HEK293 (cell line): ENCODE results near the gene XRCC2.

Experiments used
- CTCF ChIA-PET: fragments of 350-600 bp; formaldehyde crosslinking; extraction: SDS; loops from one replicate; lab custom pipeline; 2021; ENCODE audit warnings: antibody characterized with exemption; lab: Yijun Ruan, JAX
- POLR2A ChIA-PET: fragments of 300-600 bp; formaldehyde crosslinking; extraction: SDS; loops from one replicate; lab custom pipeline; 2020; ENCODE audit warnings: antibody characterized with exemption, inconsistent platforms; lab: Yijun Ruan, JAX
- H3K27ac ChIP-seq: fragments of 200-500 bp; sonication (Bioruptor generic); 2 replicates; pipeline ENCODE4 v1.5.1; 2014; ENCODE audit warnings: low read depth, low read length, control low read depth, inconsistent platforms; ENCODE audit errors: extremely low read depth
- H3K36me3 ChIP-seq, 2 experiments: fragments of 200-500 bp in 1 of 2; sonication (Bioruptor generic) in 1 of 2; 1 replicate in 1 of 2; 2 replicates in 1 of 2; pipeline ENCODE4 v1.5.1; 2014 to 2017; ENCODE audit warnings: inconsistent platforms in 2 of 2, low read length in 2 of 2; ENCODE audit not compliant: control insufficient read depth in 2 of 2, insufficient read depth in 1 of 2
- H3K4me1 ChIP-seq: fragments of 200-500 bp; sonication (Bioruptor generic); 2 replicates; pipeline ENCODE4 v1.5.1; 2014; ENCODE audit warnings: mild to moderate bottlenecking, low read length, inconsistent platforms; ENCODE audit not compliant: control insufficient read depth, insufficient read depth
- H3K4me3 ChIP-seq: 2 replicates; pipeline ENCODE4 v1.5.1; 2011; ENCODE audit warnings: low read depth, mild to moderate bottlenecking, control low read depth, low read length, moderate library complexity
- H3K9me3 ChIP-seq: fragments of 200-500 bp; sonication (Bioruptor generic); 2 replicates; pipeline ENCODE4 v1.5.1; 2014; ENCODE audit warnings: low read depth, low read length, inconsistent platforms; ENCODE audit not compliant: control insufficient read depth, insufficient read depth
- GLI2 ChIP-seq: fragments of 450-650 bp; formaldehyde crosslinking; IDR thresholded peaks from 2 replicates; pipeline ENCODE4; 2017; ENCODE audit warnings: missing biosample characterization, missing genetic modification characterization, low read depth, borderline replicate concordance
- GLIS1 ChIP-seq: fragments of 450-650 bp; formaldehyde crosslinking; IDR thresholded peaks from 2 replicates; pipeline ENCODE4 v1.5.1; 2016; ENCODE audit warnings: missing biosample characterization, missing genetic modification characterization
- KLF16 ChIP-seq: fragments of 450-650 bp; formaldehyde crosslinking; IDR thresholded peaks from 2 replicates; pipeline ENCODE4 v1.5.1; 2017; ENCODE audit warnings: missing biosample characterization, missing genetic modification characterization
- WT1 ChIP-seq: fragments of 450-650 bp; formaldehyde crosslinking; IDR thresholded peaks from 2 replicates; pipeline ENCODE4 v1.5.1; 2016; ENCODE audit warnings: missing biosample characterization, missing genetic modification characterization
- ZBTB7A ChIP-seq: fragments of 450-650 bp; formaldehyde crosslinking; IDR thresholded peaks from 2 replicates; pipeline ENCODE4 v1.5.1; 2016; ENCODE audit warnings: low read depth, missing biosample characterization, missing genetic modification characterization
- ZBTB8A ChIP-seq: fragments of 450-650 bp; formaldehyde crosslinking; IDR thresholded peaks from 2 replicates; pipeline ENCODE4 v1.5.1; 2016; ENCODE audit warnings: missing biosample characterization, missing genetic modification characterization
- ZFHX2 ChIP-seq: fragments of 450-650 bp; formaldehyde crosslinking; conservative IDR thresholded peaks from 2 replicates; pipeline ENCODE4 v1.5.1; 2016; ENCODE audit warnings: missing biosample characterization, missing genetic modification characterization
- ZNF174 ChIP-seq: fragments of 450-650 bp; formaldehyde crosslinking; IDR thresholded peaks from 2 replicates; pipeline ENCODE4 v1.5.0; 2017; ENCODE audit warnings: missing biosample characterization, mild to moderate bottlenecking, missing genetic modification characterization
- ZNF239 ChIP-seq: fragments of 450-650 bp; formaldehyde crosslinking; IDR thresholded peaks from 2 replicates; pipeline ENCODE4 v1.5.1; 2016; ENCODE audit warnings: missing biosample characterization, missing genetic modification characterization
- ZNF37A ChIP-seq: fragments of 450-650 bp; IDR thresholded peaks from 2 replicates; pipeline ENCODE4 v1.5.1; 2018; ENCODE audit warnings: missing biosample characterization, missing genetic modification characterization
- ZNF501 ChIP-seq: fragments of 450-650 bp; formaldehyde crosslinking; IDR thresholded peaks from 2 replicates; pipeline ENCODE4 v1.5.1; 2016; ENCODE audit warnings: missing biosample characterization, missing genetic modification characterization
- ZNF560 ChIP-seq: fragments of 450-650 bp; formaldehyde crosslinking; IDR thresholded peaks from 2 replicates; pipeline ENCODE4 v1.5.1; 2017; ENCODE audit warnings: missing biosample characterization, missing genetic modification characterization, borderline replicate concordance
- TF ChIP-seq, protein P1 (sequence below): fragments of 450-650 bp; formaldehyde crosslinking; conservative IDR thresholded peaks from 2 replicates; pipeline ENCODE4 v1.5.1; 2016; ENCODE audit warnings: low read depth, missing biosample characterization, missing genetic modification characterization
- TF ChIP-seq, protein P2 (sequence below): fragments of 450-650 bp; formaldehyde crosslinking; IDR thresholded peaks from 2 replicates; pipeline ENCODE4 v1.5.1; 2016; ENCODE audit warnings: missing biosample characterization, missing genetic modification characterization
- TF ChIP-seq, protein P3 (sequence below): fragments of 450-650 bp; formaldehyde crosslinking; IDR thresholded peaks from 2 replicates; pipeline ENCODE4 v1.5.1; 2016; ENCODE audit warnings: missing biosample characterization, missing genetic modification characterization
- TF ChIP-seq, protein P4 (sequence below): fragments of 450-650 bp; formaldehyde crosslinking; IDR thresholded peaks from 2 replicates; pipeline ENCODE4 v1.5.1; 2016; ENCODE audit warnings: missing biosample characterization, missing genetic modification characterization
- TF ChIP-seq, protein P5 (sequence below): fragments of 450-650 bp; formaldehyde crosslinking; optimal IDR thresholded peaks from 2 replicates; pipeline ENCODE3; 2016; ENCODE audit warnings: missing biosample characterization, mild to moderate bottlenecking, missing genetic modification characterization
- TF ChIP-seq, protein P6 (sequence below): fragments of 450-650 bp; formaldehyde crosslinking; IDR thresholded peaks from 2 replicates; pipeline ENCODE4 v1.5.1; 2016; ENCODE audit warnings: missing biosample characterization, missing genetic modification characterization
- TF ChIP-seq, protein P7 (sequence below): fragments of 450-650 bp; formaldehyde crosslinking; IDR thresholded peaks from 2 replicates; pipeline ENCODE4 v1.5.1; 2016; ENCODE audit warnings: missing biosample characterization, missing genetic modification characterization

The XRCC2 gene

DNA sequence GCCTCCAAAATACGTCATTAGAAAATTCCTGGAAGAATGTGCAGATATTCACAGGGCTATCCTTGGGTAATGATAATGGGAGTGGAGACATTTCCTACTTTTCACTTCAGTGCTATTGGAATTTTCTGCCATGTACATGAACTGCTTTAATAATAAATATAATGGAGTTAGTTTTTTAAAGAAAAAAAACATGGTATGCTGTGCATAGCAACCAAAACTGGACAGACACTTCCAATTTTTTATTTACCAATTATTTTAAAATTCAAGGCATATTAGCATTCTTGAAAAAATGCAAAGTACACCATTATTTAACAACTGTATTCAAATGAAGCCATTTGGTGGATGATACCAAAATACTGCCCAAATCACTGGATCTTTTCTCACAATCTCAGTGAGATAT lies 3.3 kb downstream of the XRCC2 start (continued):
- TF ChIP-seq, protein P1, sequence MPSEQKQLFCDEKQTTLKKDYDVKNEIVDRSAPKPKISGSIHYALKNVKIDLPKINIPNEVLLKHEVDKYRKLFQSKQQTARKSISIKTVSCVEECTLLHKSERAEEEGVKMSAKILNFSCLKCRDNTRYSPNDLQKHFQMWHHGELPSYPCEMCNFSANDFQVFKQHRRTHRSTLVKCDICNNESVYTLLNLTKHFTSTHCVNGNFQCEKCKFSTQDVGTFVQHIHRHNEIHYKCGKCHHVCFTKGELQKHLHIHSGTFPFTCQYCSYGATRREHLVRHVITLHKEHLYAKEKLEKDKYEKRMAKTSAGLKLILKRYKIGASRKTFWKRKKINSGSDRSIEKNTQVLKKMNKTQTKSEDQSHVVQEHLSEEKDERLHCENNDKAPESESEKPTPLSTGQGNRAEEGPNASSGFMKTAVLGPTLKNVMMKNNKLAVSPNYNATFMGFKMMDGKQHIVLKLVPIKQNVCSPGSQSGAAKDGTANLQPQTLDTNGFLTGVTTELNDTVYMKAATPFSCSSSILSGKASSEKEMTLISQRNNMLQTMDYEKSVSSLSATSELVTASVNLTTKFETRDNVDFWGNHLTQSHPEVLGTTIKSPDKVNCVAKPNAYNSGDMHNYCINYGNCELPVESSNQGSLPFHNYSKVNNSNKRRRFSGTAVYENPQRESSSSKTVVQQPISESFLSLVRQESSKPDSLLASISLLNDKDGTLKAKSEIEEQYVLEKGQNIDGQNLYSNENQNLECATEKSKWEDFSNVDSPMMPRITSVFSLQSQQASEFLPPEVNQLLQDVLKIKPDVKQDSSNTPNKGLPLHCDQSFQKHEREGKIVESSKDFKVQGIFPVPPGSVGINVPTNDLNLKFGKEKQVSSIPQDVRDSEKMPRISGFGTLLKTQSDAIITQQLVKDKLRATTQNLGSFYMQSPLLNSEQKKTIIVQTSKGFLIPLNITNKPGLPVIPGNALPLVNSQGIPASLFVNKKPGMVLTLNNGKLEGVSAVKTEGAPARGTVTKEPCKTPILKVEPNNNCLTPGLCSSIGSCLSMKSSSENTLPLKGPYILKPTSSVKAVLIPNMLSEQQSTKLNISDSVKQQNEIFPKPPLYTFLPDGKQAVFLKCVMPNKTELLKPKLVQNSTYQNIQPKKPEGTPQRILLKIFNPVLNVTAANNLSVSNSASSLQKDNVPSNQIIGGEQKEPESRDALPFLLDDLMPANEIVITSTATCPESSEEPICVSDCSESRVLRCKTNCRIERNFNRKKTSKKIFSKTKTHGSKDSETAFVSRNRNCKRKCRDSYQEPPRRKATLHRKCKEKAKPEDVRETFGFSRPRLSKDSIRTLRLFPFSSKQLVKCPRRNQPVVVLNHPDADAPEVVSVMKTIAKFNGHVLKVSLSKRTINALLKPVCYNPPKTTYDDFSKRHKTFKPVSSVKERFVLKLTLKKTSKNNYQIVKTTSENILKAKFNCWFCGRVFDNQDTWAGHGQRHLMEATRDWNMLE (tag by site-specific recombination), result no peak
- TF ChIP-seq GLI2 (tag by site-specific recombination), result no peak
- TF ChIP-seq ZBTB7A, result no peak
- TF ChIP-seq, protein P2, sequence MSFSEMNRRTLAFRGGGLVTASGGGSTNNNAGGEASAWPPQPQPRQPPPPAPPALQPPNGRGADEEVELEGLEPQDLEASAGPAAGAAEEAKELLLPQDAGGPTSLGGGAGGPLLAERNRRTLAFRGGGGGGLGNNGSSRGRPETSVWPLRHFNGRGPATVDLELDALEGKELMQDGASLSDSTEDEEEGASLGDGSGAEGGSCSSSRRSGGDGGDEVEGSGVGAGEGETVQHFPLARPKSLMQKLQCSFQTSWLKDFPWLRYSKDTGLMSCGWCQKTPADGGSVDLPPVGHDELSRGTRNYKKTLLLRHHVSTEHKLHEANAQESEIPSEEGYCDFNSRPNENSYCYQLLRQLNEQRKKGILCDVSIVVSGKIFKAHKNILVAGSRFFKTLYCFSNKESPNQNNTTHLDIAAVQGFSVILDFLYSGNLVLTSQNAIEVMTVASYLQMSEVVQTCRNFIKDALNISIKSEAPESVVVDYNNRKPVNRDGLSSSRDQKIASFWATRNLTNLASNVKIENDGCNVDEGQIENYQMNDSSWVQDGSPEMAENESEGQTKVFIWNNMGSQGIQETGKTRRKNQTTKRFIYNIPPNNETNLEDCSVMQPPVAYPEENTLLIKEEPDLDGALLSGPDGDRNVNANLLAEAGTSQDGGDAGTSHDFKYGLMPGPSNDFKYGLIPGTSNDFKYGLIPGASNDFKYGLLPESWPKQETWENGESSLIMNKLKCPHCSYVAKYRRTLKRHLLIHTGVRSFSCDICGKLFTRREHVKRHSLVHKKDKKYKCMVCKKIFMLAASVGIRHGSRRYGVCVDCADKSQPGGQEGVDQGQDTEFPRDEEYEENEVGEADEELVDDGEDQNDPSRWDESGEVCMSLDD, result no peak
- no peak for TF ChIP-seq GLIS1 (tag by site-specific recombination)
- TF ChIP-seq, protein P3, sequence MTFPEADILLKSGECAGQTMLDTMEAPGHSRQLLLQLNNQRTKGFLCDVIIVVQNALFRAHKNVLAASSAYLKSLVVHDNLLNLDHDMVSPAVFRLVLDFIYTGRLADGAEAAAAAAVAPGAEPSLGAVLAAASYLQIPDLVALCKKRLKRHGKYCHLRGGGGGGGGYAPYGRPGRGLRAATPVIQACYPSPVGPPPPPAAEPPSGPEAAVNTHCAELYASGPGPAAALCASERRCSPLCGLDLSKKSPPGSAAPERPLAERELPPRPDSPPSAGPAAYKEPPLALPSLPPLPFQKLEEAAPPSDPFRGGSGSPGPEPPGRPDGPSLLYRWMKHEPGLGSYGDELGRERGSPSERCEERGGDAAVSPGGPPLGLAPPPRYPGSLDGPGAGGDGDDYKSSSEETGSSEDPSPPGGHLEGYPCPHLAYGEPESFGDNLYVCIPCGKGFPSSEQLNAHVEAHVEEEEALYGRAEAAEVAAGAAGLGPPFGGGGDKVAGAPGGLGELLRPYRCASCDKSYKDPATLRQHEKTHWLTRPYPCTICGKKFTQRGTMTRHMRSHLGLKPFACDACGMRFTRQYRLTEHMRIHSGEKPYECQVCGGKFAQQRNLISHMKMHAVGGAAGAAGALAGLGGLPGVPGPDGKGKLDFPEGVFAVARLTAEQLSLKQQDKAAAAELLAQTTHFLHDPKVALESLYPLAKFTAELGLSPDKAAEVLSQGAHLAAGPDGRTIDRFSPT (tag by site-specific recombination), result no peak

DNA sequence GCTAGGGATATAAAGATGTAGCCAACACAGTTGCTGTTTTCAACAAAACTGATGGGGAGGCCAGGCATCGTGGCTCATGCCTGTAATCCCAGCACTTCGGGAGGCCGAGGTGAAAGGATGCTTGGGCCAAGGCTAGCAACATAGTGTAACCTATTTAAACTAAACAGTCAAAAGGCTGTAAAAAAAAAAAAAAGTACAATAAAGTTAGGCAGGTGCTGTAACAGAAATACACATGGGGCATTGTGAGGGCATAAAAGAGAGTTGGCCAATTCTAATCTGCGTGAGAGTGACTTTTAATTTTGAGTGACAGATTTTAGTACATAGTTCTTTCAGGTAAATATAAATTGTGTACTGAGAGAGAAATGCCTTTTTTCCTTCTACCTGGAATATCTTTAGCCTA lies 6.2 kb downstream of the XRCC2 start:
- peaks cover 9 to 53% of the 10 kb centered on the region in 2 experiments; a peak in 2 of 3 replicates for H3K36me3 ChIP-seq
- H3K9me3 ChIP-seq, result no peaks in the 10 kb centered on the region
- POLR2A ChIA-PET, result no interaction called here
- H3K4me1 ChIP-seq, result no peaks in the 10 kb centered on the region
- H3K27ac ChIP-seq, result no peak overlapping the region
- CTCF ChIA-PET, result interaction anchor here (0.5 kb wide), 1 partner anchor 649 kb away, joined by 5 read pairs; no protein-coding TSS in a partner anchor
- H3K4me3 ChIP-seq, result no peak overlapping the region
- TF ChIP-seq, protein P4, sequence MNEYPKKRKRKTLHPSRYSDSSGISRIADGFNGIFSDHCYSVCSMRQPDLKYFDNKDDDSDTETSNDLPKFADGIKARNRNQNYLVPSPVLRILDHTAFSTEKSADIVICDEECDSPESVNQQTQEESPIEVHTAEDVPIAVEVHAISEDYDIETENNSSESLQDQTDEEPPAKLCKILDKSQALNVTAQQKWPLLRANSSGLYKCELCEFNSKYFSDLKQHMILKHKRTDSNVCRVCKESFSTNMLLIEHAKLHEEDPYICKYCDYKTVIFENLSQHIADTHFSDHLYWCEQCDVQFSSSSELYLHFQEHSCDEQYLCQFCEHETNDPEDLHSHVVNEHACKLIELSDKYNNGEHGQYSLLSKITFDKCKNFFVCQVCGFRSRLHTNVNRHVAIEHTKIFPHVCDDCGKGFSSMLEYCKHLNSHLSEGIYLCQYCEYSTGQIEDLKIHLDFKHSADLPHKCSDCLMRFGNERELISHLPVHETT, result no peak
- no peak for TF ChIP-seq WT1
- TF ChIP-seq, protein P5, sequence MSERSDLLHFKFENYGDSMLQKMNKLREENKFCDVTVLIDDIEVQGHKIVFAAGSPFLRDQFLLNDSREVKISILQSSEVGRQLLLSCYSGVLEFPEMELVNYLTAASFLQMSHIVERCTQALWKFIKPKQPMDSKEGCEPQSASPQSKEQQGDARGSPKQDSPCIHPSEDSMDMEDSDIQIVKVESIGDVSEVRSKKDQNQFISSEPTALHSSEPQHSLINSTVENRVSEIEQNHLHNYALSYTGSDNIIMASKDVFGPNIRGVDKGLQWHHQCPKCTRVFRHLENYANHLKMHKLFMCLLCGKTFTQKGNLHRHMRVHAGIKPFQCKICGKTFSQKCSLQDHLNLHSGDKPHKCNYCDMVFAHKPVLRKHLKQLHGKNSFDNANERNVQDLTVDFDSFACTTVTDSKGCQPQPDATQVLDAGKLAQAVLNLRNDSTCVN (tag by site-specific recombination), result no peak
- no peak for TF ChIP-seq ZNF560 (tag by site-specific recombination)
- no peak for TF ChIP-seq ZNF174 (tag by site-specific recombination)
- no peak for TF ChIP-seq ZFHX2 (tag by site-specific recombination)
- no peak for TF ChIP-seq ZNF501 (tag by site-specific recombination)
- TF ChIP-seq KLF16 (tag by site-specific recombination), result no peak
- no peak for TF ChIP-seq ZNF37A (tag by site-specific recombination)
- TF ChIP-seq, protein P6, sequence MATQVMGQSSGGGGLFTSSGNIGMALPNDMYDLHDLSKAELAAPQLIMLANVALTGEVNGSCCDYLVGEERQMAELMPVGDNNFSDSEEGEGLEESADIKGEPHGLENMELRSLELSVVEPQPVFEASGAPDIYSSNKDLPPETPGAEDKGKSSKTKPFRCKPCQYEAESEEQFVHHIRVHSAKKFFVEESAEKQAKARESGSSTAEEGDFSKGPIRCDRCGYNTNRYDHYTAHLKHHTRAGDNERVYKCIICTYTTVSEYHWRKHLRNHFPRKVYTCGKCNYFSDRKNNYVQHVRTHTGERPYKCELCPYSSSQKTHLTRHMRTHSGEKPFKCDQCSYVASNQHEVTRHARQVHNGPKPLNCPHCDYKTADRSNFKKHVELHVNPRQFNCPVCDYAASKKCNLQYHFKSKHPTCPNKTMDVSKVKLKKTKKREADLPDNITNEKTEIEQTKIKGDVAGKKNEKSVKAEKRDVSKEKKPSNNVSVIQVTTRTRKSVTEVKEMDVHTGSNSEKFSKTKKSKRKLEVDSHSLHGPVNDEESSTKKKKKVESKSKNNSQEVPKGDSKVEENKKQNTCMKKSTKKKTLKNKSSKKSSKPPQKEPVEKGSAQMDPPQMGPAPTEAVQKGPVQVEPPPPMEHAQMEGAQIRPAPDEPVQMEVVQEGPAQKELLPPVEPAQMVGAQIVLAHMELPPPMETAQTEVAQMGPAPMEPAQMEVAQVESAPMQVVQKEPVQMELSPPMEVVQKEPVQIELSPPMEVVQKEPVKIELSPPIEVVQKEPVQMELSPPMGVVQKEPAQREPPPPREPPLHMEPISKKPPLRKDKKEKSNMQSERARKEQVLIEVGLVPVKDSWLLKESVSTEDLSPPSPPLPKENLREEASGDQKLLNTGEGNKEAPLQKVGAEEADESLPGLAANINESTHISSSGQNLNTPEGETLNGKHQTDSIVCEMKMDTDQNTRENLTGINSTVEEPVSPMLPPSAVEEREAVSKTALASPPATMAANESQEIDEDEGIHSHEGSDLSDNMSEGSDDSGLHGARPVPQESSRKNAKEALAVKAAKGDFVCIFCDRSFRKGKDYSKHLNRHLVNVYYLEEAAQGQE (tag by site-specific recombination), result no peak
- no peak for TF ChIP-seq ZNF239 (tag by site-specific recombination)
- no peak for TF ChIP-seq ZBTB8A (tag by site-specific recombination)
- TF ChIP-seq, protein P7, sequence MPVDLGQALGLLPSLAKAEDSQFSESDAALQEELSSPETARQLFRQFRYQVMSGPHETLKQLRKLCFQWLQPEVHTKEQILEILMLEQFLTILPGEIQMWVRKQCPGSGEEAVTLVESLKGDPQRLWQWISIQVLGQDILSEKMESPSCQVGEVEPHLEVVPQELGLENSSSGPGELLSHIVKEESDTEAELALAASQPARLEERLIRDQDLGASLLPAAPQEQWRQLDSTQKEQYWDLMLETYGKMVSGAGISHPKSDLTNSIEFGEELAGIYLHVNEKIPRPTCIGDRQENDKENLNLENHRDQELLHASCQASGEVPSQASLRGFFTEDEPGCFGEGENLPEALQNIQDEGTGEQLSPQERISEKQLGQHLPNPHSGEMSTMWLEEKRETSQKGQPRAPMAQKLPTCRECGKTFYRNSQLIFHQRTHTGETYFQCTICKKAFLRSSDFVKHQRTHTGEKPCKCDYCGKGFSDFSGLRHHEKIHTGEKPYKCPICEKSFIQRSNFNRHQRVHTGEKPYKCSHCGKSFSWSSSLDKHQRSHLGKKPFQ (tag by site-specific recombination), result no peak
